ENCODE results near the gene NFIB. TPM values are rescaled to one million over a fixed set of nuclear protein-coding genes. Genes with fewer than 3 reads are reported as not detected.
A peak's percentile ranks its signal among the peaks of the same experiment; 100 is the strongest.

NFIB gene
- polyA plus RNA-seq, 3 donors = not detected

- intact Hi-C loops (cut with micrococcal nuclease) = loop anchor here (5.0 kb wide), 1 partner anchor 923 kb away; no protein-coding TSS in a partner anchor
- no peaks in the 10 kb centered on the region for H3K36me3 Mint-ChIP-seq
Observed at GRCh38 chr9:14350349-14350728, 36.4 kb upstream of the NFIB start.

More at GRCh38 chr9:14350349-14350728, 36.4 kb upstream of the NFIB start:
- Histone ChIP-seq H3K4me2 (replicated peaks; ENCODE audit: extremely low read depth, low read length, poor library complexity, severe bottlenecking) (no peak overlapping the region), H3K9ac (ENCODE audit: insufficient read depth, low read length, poor library complexity, severe bottlenecking) (no peak overlapping the region), H3K36me3 (replicated peaks in 1 of 2; ENCODE audit: control insufficient read depth in 1 of 2, insufficient read depth in 2 of 2, low read length in 2 of 2) (no peaks in the 10 kb centered on the region), H3K9me3 (replicated peaks in 1 of 2; ENCODE audit: control insufficient read depth in 1 of 2, insufficient read depth in 1 of 2, low read length in 2 of 2) (peaks cover 0 to 31% of the 10 kb centered on the region in 2 donors), H4K20me1 (ENCODE audit: insufficient read depth, low read length) (no peaks in the 10 kb centered on the region), H2AFZ (ENCODE audit: insufficient read depth, low read depth, low read length, poor library complexity, severe bottlenecking) (no peak overlapping the region), H3K27me3 (ENCODE audit: control insufficient read depth in 2 of 2, insufficient read depth in 2 of 2, low read length in 2 of 2) (peaks cover 57 to 82% of the 10 kb centered on the region in 2 donors), H3K4me1 (ENCODE audit: control insufficient read depth in 1 of 2, insufficient read depth in 2 of 2, low read length in 2 of 2) (no peaks in the 10 kb centered on the region), H3K79me2 (ENCODE audit: insufficient read depth, low read length) (no peaks in the 10 kb centered on the region), H3K27ac (ENCODE audit: low read depth in 1 of 2, low read length in 2 of 2) (no peak overlapping the region), H3K4me3 (replicated peaks in 1 of 3; ENCODE audit: low read depth in 2 of 3, low read length in 3 of 3) (no peak overlapping the region)
- no peak for DNase-seq
- Mint-ChIP-seq H3K4me3 (peak overlapping the region in 1 of 2 donors; percentile 85), H3K9me3 (peaks cover 0 to 19% (median 4%) of the 10 kb centered on the region in 7 donors), H3K27ac (no peak overlapping the region), H3K27me3 (ENCODE audit: low read depth in 3 of 3) (peaks cover 12 to 27% (median 14%) of the 10 kb centered on the region in 3 donors), H3K4me1 (peaks cover 2% of the 10 kb centered on the region)
- TF ChIP-seq CTCF (IDR thresholded peaks at IDR 0.05) = no peak
- WGBS (ENCODE audit: insufficient coverage) = 0% methylated on average over 1 of the region's 10 CpGs

Data from CD14-positive monocyte (primary cell).